HG03460 (cell line): ENCODE results near the gene DACT1.
"Not testable (repeated sequence)": the region's sequence is repeated elsewhere in the genome, so short reads cannot be mapped to it uniquely, and the experiment has no call there.

Experiments used
- ATAC-seq: cut with Tn5 transposase; IDR thresholded peaks from one replicate; pipeline ENCODE4 v1.9.1; 2021; ENCODE audit not compliant: unreplicated experiment

DACT1 gene, protein sequence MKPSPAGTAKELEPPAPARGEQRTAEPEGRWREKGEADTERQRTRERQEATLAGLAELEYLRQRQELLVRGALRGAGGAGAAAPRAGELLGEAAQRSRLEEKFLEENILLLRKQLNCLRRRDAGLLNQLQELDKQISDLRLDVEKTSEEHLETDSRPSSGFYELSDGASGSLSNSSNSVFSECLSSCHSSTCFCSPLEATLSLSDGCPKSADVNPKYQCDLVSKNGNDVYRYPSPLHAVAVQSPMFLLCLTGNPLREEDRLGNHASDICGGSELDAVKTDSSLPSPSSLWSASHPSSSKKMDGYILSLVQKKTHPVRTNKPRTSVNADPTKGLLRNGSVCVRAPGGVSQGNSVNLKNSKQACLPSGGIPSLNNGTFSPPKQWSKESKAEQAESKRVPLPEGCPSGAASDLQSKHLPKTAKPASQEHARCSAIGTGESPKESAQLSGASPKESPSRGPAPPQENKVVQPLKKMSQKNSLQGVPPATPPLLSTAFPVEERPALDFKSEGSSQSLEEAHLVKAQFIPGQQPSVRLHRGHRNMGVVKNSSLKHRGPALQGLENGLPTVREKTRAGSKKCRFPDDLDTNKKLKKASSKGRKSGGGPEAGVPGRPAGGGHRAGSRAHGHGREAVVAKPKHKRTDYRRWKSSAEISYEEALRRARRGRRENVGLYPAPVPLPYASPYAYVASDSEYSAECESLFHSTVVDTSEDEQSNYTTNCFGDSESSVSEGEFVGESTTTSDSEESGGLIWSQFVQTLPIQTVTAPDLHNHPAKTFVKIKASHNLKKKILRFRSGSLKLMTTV

DNA sequence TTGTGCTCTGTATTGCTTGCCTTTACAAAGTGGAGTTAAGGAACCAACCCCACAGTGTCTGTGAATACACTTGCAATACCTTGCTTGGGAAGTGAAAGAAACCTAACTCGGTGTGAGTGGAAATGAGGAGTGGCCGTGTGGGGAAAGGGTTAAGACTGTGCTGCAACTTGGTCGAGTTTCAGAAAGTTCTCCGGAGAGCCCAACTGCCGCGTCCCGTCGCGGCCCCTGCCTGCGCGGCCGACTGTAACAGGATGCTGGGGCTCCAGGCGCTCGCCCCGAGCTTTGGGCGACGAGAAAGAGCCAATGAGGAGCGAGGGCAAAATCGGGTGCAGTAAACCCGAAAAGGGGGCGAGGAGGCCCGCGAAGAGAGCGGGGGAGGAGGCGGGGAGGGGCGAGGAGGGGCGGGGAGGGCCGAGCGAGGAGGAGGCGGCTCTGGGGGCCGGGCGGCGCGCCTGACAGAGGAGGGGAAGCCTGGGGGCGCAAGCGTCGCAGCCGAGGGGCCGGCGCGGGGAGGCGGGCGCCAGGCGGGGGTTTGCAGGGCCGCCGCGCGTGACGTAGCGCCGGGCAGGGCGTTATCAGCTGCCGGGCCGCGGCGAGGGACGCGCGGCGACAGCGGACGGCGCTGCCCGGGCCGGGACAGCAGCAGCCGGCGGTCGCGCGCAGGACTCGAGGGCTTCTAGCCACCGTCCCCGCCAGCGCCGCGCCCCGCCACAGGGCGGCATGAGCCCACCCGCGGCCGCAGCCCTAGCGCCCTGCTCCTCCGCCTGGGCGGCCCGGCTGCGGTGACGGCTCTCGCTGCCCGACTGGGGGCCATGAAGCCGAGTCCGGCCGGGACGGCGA is at the start of gene DACT1:
Gene DACT1, plus strand, starts transcription at position 572 of the 840 bp plus-strand sequence. Its CDS starts 241 bp downstream, at position 813.
- peak; percentile 49 for ATAC-seq

DNA sequence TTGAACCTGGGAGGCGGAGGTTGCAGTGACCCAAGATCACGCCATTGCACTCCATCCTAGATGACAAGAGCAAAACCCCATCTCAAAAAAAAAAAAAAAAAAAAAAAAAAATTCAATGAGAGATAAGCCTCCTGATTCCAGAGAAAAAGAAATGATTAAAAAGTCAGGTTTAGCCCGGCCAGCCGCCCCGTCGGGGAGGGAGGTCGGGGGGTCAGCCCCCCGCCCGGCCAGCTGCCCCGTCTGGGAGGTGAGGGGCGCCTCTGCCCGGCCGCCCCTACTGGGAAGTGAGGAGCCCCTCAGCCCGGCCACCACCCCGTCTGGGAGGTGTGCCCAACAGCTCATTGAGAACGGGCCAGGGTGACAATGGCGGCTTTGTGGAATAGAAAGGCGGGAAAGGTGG is 49.4 kb upstream of the DACT1 start:
- ATAC-seq: not testable (repeated sequence)

DNA sequence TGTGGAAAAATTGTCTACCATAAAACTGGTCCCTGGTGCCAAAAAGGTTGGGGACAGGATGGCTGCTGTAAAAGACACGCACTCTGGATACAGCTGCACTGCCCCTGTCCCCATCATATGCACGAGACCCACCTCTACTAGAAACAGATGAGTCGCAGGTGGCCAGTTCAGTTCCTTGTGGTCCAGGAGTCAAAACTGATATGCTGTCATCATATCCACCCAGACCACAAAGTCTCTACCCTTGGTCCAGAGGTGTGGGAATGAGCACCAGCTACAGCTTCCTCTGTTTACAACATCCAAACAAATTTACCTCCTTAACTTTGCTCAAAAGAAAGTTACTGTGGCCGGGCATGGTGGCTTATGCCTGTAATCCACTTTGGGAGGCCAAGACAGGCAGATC is 43.8 kb upstream of the DACT1 start:
- ATAC-seq: no peak

DNA sequence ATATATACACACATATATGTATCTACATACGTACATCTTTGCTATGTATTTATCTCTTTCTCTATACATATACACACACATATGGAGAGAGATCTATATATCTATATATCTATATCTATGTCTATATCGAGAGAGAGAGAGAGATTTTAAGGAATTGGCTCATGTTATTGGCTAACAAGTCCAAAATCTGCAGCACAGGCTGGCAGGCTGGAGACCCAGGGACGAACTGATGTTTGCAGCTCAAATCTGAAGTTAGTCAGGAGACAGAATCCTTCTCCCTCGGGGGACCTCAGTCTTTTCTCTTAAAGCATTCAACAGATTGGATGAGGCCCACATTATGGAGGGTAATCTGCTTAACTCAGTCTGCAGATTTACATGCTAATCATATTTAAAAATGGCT is 40.7 kb upstream of the DACT1 start:
- no peak for ATAC-seq

DNA sequence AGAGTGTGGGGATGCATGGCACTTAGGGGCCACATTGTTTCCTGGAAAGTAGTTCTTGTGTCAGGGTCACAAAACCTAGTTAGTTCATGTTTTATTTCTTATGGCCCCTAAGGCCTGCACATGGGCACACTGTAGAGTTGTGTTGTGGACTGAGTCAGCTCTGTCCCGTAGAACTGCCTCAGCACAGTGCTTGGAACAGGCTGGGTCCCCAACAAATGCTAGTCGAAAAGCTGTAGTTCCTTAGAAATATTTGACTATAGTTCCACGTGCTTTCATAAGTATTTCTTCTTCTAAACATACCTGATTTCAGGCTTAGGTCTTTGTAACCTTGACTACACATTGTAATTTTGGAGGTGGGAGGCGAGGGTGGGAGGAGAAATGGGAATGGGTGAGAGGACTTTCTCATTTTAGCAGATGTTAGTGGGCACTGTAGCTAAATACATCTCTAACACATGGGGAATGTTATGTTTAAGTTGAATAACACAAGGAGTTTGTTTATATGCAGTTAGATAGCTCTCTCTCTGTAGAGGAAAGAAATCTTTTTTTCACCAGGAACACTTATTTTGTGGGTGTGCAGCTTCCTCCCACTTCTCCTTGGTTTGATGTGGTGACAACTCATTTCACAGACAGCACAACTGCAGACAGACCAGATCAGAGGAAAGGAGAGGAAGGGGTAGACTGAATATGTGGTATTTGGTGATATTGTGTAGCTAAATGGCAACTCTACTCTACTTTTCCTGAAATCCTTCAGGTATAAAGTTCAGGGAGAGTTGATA is 39.5 kb upstream of the DACT1 start:
- ATAC-seq: no peak

DNA sequence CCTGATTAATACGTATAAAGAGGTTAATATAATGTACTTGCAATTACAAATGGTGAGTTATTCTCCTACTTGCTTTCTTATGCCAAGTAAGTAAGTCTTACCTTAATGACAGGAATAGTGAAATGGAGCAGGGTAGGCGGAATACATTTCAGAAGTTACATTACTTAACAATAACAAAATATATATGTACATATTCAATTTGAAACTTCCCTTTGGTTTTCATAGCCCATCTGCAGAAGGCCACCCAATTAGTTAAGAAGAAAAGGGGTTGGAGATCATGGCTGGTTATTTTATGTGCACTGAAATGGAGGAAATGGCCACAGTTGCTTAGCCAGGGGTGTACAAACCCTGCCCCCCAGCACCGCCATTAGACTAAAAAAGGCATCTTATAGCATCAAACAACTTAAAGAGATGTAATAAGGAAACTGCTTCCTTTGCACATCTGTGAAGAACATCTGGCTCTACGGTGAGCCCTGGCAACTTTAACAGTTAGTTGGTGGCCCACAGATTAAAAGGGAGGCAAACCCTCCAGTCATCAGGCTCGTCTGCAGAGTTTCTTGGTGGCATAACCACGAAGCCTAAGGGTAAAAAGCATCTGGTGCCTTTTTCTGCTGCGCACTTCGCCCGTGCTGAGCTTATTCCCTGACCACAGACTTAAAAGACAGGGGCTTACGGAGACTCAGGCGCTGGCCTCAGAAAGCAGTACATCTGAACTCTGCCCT is 38.8 kb upstream of the DACT1 start:
- no peak for ATAC-seq

DNA sequence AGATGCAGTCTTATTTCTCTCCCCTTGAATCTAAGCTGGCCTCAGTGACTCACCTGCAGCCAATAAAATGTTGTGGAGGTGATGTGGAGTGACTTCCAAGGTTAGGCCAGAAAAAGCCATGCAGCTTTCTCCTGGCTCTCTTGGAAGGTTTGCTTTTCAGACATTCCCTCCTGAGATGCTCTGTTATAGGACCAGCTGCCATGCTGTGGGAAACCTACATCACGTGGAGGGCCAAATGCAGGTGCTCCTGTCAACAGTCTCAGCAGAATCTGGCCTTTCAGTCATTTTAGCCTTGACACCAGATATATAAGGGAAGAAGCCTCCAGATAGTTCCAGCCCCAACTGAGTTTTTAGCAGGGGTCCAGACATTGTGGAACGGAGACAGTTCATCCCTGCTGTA is 38.1 kb upstream of the DACT1 start:
- no peak for ATAC-seq

DNA sequence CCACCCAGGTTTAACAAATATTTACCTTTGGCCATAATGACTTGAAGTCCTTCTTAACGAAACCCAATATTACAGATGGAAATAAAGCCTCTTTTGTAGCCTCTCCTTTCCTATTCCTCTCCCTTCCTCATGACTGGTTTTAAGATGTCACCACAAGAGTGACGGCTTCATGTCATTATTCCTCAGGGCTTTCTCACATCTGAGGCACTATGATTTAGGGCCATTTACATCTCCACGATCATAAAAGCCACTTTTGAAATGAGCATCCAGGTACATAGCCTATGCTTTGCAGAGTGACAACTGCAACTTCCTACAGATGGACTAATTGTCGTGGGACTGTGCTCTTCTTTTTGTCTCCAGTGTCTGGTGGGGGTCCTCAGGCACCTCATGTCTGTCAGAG is 32.3 kb upstream of the DACT1 start:
- ATAC-seq: no peak

DNA sequence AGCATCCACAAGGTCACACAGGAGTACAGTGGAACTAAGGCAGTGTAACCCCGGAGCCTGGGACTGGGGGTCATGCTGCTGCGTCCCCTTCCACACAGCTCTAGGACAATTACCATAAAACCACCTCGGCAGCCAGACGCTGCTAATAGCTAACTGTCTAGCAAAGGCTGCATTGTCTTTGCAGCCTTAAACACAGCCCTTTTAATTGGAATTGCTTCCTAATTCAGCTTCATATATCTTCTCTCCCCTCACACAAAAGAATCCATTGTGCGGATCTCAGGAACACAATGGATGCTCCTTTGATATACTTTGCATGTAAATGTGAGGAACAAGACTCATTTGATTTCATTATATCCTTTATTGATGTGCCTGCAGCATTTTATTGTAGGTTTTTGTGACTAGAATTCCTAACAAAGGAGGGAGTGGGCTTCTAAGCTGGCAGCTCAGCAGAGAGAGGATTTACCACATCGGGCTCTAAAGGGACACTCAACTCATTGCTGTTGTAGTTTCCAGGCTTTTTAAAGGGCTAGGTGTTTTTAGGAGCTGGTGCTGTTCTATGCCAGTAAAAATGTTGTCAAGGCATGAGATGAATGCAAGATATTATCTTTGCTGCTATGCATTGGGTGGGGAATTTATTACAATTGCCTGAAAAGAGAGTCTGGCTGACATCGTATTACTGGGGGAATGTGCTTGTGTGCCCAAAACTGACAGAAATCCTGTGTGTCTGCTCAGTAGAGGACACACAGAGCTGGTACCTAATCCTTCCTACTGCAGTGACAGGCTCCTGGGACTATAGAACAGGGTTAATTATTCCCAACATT is 30.4 kb upstream of the DACT1 start:
- no peak for ATAC-seq

DNA sequence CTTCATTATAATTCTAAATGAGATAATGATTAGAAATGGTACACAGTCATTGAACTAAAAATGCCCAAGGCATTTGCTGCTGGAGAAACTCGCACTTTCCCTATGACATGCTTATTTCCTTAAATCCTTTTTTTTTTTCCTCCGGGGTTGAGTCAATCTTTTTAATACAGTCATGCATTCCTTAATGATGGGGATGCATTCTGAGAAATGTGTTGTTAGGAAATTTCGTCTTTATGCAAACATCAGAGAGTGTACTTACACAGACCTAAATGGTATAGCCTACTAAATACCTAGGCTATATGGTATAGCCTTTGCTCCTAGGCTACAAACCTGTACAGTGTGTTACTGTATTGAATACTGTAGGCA is 29.8 kb upstream of the DACT1 start:
- no peak for ATAC-seq

DNA sequence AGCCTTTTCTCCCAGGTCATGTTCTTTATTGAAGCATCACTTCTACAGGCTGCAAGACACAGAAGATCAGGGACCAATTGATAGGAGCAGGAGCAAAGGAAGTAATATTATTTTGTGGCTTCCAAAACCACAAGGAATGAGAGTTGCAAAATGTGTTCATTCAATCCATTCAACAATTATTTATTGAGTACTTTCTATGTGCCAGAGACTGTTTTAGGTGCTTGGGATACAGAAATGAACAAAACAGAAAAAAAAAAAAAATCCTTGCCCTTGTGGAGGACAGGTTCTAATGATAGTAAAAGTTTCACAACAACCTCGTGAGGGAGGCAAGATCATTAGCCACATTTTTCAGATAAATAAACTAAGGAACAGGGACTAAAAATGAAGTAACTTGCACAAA is 20.1 kb upstream of the DACT1 start:
- ATAC-seq: no peak

DNA sequence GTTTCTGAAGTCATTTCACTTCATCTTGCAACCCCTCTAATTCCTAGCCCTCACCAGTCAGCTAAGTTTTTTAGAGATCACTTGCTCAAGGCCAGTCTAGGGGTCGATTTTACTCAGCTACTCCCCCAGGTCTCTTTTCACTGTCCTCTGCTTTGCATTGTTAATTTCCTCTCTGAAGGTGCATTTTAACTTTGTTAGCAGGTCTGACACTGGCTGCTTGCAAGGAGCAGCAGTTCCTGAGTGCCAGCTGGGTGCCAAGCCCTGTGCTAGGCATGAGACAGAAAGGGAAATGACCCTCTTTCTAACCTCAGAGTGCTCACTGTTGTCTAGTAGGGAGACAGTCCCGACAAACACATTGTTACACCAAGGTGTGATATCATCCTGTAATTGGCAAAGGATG is 17.8 kb upstream of the DACT1 start:
- ATAC-seq: no peak

DNA sequence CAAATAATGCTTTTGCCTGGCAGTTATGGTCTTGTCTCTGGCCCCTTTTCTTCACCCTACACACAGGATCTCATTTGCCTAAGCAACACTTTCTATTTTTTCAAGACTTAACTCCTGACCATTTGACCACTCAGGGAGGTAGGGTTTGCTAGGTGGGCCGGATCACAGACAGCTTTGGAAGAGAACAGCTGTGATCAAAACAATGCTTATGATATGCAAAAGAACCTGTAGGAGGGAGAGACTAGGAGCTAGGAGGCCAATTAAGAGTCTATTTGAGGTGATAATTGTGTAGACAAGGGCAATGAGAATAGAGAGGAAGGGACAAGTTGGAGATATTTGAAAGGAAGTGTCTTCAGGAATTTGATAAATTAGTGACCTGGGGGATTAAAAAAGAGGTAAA is 12.3 kb upstream of the DACT1 start:
- ATAC-seq: no peak

DNA sequence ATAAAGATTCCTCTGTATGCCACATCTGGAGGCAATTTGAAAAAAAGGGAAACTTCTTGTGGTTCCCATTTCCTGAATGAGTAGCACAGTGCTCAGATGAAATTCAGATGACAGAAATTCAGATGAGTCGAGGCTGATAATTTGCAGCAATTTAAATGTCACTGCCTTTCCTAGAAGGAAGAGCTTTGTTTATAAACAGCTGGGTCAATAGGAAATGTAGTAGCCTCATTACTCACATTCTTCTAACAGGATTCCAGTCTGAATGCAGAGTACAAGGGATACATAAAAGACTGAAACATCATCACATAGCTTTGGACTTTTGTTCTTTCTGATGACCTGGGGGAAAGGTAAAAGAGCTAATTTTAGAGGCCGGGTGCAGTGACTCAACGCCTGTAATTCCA is 11.3 kb upstream of the DACT1 start:
- ATAC-seq: no peak

DNA sequence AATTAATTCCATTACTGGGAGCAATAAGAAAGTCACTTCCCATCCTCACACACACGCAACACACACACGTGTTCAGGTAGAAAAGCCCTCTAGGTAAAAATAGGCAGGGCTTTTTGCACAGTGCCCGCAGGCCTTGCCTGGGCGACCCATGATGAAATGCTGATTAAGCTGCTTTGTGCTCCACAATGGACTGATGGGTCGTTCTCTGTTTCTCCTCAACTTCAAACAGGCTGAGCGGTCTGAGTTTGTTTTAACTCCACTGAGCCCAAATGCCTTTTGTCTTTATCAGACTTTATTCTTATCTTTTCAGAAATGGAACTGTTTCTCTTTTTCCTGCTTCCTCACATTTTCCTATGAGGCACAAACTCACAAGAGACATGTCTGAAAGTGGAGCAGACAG is 9.4 kb upstream of the DACT1 start:
- ATAC-seq: no peak

DNA sequence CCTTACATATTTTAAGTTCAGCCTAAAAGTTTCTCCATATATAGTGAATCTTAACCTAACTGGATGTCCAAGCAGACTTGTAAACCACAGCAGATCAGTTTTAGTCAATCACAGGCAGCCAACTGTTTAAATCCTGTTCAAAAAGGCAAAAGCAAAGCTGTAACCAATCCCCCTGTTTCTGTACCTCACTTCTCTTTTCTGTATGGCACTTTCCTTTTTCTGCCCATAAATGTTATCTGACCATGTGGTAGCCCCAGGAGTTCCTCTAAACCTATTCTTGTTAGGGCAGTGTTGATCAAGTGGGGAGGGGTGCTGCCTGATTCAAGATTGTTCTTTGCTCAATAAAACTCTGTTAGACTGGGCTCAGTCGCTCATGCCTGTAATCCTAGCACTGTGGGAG is 8.5 kb upstream of the DACT1 start:
- ATAC-seq: no peak

DNA sequence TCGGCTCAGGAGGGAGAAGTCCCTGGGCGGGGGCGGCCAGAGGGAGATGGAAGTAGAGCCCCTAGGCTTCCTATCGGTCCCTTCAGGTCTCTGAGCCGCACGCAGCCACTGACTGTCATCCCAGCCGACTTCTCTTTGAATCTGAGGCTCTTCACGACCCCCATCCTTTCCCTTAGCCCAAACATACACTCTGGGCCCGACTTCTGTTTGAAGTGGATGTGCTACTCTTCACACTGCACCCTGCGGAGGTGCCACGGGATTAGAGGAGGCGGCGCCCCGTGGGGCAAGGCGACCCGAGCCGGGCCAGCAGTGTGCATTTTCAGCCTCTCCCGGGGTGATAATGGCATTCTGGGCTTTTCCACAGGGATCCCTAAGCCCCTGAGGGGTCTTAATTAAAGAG is 6.0 kb upstream of the DACT1 start:
- no peak for ATAC-seq

DNA sequence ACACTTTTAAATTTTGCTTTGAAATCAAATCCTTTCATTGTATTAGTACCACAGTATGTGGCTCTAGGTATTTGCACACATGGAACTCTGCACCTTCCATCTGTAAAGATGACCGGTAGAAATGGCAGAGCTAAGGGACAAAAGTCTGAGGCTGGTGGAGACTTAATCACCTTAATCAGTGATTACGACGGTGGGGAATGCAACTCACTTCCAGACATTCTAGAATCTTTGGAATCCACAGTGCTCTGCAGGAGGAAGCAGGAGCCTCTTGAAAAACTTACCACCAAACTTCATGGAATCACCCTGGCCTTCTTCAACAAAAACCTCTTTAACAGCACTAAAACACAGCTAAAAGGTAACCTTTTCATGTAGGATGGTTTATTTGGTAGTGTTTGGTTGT is 3.9 kb upstream of the DACT1 start:
- no peak for ATAC-seq

DNA sequence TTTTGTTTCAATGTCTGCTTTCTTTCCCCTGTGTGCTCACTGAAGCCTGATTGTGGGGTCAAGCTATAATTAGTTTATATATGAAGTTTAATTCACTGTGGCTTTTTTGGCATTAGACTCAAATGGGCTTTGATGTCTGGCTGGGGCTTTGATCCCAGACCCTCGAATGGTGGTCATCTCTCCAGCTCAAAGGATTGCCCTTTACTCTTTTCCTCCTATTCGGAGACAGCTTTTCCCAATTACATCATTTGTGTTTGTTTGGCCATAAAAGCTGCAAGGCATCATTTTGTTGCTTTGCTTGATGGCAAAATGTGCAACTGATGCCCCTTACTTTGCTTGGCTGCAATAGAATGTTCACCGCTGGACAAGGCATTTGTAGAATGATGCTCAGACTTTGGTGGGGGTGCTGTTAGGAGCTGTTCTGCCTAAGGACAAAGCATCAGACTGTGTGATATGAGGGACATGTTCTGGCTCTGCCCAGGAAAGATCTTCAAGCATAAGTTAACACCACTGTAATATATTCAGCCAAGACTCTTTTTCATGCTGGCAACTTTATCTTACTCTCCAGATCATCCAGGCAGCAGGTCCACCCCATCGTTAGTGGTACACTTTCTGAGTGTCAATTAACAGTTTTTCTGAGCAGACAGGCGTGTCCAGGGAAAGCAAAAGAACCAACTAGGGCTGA is 3.2 kb upstream of the DACT1 start:
- ATAC-seq: no peak
